Esophagus squamous epithelium (tissue), 4 donors: Measurements from ENCODE around the gene SKAP1.

ENCODE experiments used
- CTCF ChIP-seq, 6 experiments: fragments of 450-650 bp in 4 of 6; fragments of 200-600 bp in 2 of 6; sonication (generic) in 2 of 6; IDR thresholded peaks; one replicate each; pipeline ENCODE4 v1.5.1; 2016 to 2019; ENCODE audit warnings: antibody characterized with exemption in 6 of 6, mild to moderate bottlenecking in 4 of 6, moderate library complexity in 4 of 6
- POLR2A ChIP-seq, 4 donors: fragments of 450-650 bp; IDR thresholded peaks; one replicate each; pipeline ENCODE4 v1.6.1; 2017; ENCODE audit warnings: antibody characterized with exemption in 4 of 4, mild to moderate bottlenecking in 4 of 4, moderate library complexity in 3 of 4

DNA sequence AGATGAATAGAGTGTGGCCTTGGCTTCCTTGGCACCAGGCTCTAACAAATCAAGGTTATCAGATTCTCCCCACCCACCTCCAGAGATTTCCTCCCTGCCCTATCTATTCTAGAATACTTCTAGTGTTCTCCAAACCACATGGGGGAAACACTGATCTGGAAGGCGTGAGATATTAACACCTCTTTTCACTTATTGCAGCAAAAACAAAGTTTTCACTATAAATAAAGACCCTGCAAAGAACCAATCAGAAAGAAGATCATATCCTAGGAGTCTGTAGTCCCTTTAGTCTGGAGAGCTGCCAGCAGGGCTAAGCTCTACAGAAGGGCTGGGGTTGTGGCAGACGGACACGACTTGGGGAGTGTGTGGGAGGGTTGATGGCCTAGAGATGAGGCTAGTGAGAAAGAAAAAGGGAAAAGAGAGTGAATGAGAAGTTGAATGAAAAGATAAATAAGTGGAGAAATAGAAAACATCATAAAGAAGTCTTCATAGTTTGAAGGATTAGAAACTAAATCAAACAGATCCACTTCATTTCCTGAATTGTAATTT lies 8.6 kb upstream of the SKAP1 start:
- TF ChIP-seq CTCF (IDR thresholded peaks at IDR 0.05) (no peak), POLR2A (IDR thresholded peaks at IDR 0.05) (no peak)
